ENCODE measurements around the gene POMGNT2. TPM values are rescaled to one million over a fixed set of nuclear protein-coding genes. Genes with fewer than 3 reads are reported as not detected.

The POMGNT2 gene
- total and polyA plus RNA-seq, 12 donors, result 7.1 to 29.4 (median 16.9) TPM

GRCh38 chr3:43152649-43153048, 46.8 kb upstream of the POMGNT2 start:
- intact Hi-C loops (cut with DNase I), result loop anchor here in 3 of 10 donors (5.0 to 10.0 kb wide), 2 partner anchors 190 to 222 kb away; no protein-coding TSS in a partner anchor
- 38 to 41% methylated on average over 5 of the region's 5 CpGs for WGBS, 2 donors
- DNase-seq, result no peak
- Histone ChIP-seq H3K4me1 (peaks cover 0 to 22% (median 0%) of the 10 kb centered on the region in 9 donors), H3K4me3 (no peak overlapping the region), H3K27me3 (peaks cover 0 to 14% (median 3%) of the 10 kb centered on the region in 7 donors), H3K27ac (no peak overlapping the region), H3K9me3 (no peaks in the 10 kb centered on the region), H3K36me3 (no peaks in the 10 kb centered on the region)
- no peak for ATAC-seq
- no peak for TF ChIP-seq CTCF (IDR thresholded peaks at IDR 0.05)

DNA sequence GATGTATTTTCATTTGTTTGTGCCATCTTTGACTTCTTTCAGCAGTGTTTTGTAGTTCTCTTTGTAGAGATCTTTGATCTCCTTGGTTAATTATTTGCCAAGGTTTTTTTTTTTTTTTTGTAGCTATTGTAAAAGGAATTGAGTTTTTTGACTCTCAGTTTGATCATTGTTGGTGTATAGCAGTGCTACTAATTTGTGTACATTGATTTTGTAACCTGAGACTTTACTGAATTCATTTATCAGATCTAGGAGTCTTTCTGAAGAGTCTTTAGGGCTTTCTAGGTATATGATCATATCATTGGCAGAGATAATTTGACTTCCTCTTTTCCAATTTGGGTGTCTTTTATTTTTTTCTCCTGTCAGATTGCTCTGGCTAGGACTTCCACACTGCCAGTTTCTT, 42.2 kb upstream of the POMGNT2 start:
- Histone ChIP-seq H3K4me3 (no peak overlapping the region), H3K27ac (no peak overlapping the region), H3K9me3 (no peaks in the 10 kb centered on the region), H3K27me3 (peaks cover 0 to 11% (median 3%) of the 10 kb centered on the region in 7 donors), H3K4me1 (peaks cover 0 to 5% (median 0%) of the 10 kb centered on the region in 9 donors), H3K36me3 (no peaks in the 10 kb centered on the region)
- intact Hi-C loops (cut with DNase I), result no loop called here
- TF ChIP-seq CTCF (IDR thresholded peaks at IDR 0.05), result no peak
- DNase-seq (no peak), ATAC-seq (no peak)

DNA sequence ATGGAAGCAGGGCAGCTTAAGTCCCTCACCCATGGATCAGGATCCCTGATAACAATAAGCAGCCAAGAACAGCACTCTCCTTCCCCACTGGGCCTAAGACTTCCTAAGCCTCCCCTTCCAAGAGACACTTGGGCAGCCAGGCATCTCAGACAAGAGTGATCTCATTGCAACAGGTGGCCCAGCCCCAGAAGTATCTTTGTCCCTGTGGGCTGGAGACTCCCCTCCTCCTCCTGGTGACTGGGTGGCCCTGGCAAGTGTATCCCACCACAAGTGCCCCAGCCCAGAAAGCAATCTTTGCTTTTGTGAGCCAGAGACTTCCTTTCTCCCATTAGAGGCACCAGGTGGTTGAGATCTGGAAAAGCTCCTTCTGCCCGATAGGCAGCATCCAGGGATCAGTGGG, 40.7 kb upstream of the POMGNT2 start:
- Histone ChIP-seq H3K9me3 (no peaks in the 10 kb centered on the region), H3K27me3 (peaks cover 0 to 7% (median 0%) of the 10 kb centered on the region in 7 donors), H3K4me1 (no peaks in the 10 kb centered on the region), H3K4me3 (no peak overlapping the region), H3K36me3 (no peaks in the 10 kb centered on the region), H3K27ac (no peak overlapping the region)
- ATAC-seq, result no peak
- DNase-seq, result no peak
- no peak for TF ChIP-seq CTCF (IDR thresholded peaks at IDR 0.05)
- WGBS, 2 donors, result 92 to 93% methylated on average over 1 of the region's 1 CpG
- intact Hi-C loops (cut with DNase I), result no loop called here

GRCh38 chr3:43144761-43145490, 39.0 kb upstream of the POMGNT2 start:
- ATAC-seq (no peak), DNase-seq (no peak)
- Histone ChIP-seq H3K27me3 (no peaks in the 10 kb centered on the region), H3K9me3 (no peaks in the 10 kb centered on the region), H3K4me1 (no peaks in the 10 kb centered on the region), H3K27ac (no peak overlapping the region), H3K36me3 (no peaks in the 10 kb centered on the region), H3K4me3 (no peak overlapping the region)
- WGBS, 2 donors, result 69 to 73% methylated on average over 7 of the region's 7 CpGs
- TF ChIP-seq CTCF (IDR thresholded peaks at IDR 0.05), result no peak
- intact Hi-C loops (cut with DNase I), result no loop called here

Data from heart right ventricle (tissue), 16 donors.